Hepatocyte (in vitro differentiated cells): ENCODE results near the gene SLC17A9. TPM values are rescaled to one million over a fixed set of nuclear protein-coding genes. Genes with fewer than 3 reads are reported as not detected.

ENCODE experiments used
- DNase-seq: peaks from one replicate; pipeline ENCODE4 v3.0.0-alpha.2; 2016; ENCODE audit warnings: low spot score
- H2AFZ ChIP-seq: fragments of 200-600 bp; sonication (generic); 2 replicates; pipeline ENCODE4 v1.6.0; 2016; ENCODE audit warnings: antibody characterized with exemption, mild to moderate bottlenecking
- H3K27ac ChIP-seq: fragments of 200-600 bp; sonication (generic); 2 replicates; pipeline ENCODE4 v1.5.1; 2016; ENCODE audit warnings: mild to moderate bottlenecking
- H3K27me3 ChIP-seq: fragments of 200-600 bp; sonication (generic); 2 replicates; pipeline ENCODE4 v1.6.1; 2016
- H3K36me3 ChIP-seq: fragments of 200-600 bp; sonication (generic); replicated peaks from 2 replicates; pipeline ENCODE4 v1.5.1; 2016; ENCODE audit warnings: low read depth; ENCODE audit not compliant: insufficient read depth
- H3K4me1 ChIP-seq: fragments of 200-600 bp; sonication (generic); 2 replicates; pipeline ENCODE4 v1.5.1; 2016; ENCODE audit warnings: mild to moderate bottlenecking, moderate library complexity; ENCODE audit not compliant: insufficient read depth
- H3K4me2 ChIP-seq: fragments of 200-600 bp; sonication (generic); 2 replicates; pipeline ENCODE4 v1.6.0; 2016
- H3K4me3 ChIP-seq: fragments of 200-600 bp; sonication (generic); 2 replicates; pipeline ENCODE4 v1.5.1; 2016; ENCODE audit warnings: mild to moderate bottlenecking
- H3K79me2 ChIP-seq: fragments of 200-600 bp; sonication (generic); 2 replicates; pipeline ENCODE4 v1.6.0; 2017; ENCODE audit warnings: mild to moderate bottlenecking
- H3K9me2 ChIP-seq: fragments of 200-600 bp; sonication (generic); replicated peaks from 2 replicates; pipeline ENCODE4 v1.6.0; 2017; ENCODE audit warnings: mild to moderate bottlenecking; ENCODE audit not compliant: insufficient read depth
- H3K9me3 ChIP-seq: fragments of 200-600 bp; sonication (generic); 2 replicates; pipeline ENCODE4 v1.5.1; 2016; ENCODE audit warnings: low read depth, mild to moderate bottlenecking
- H4K20me1 ChIP-seq: fragments of 200-600 bp; sonication (generic); 2 replicates; pipeline ENCODE4 v1.6.0; 2016; ENCODE audit warnings: mild to moderate bottlenecking; ENCODE audit not compliant: insufficient read depth, poor library complexity, severe bottlenecking
- CTCF ChIP-seq: fragments of 200-600 bp; sonication (generic); IDR thresholded peaks from 2 replicates; pipeline ENCODE4 v1.5.1; 2016; ENCODE audit warnings: antibody characterized with exemption, mild to moderate bottlenecking; ENCODE audit not compliant: poor library complexity
- EZH2 ChIP-seq: fragments of 200-600 bp; sonication (generic); IDR thresholded peaks from 2 replicates; pipeline ENCODE4 v1.6.1; 2016; ENCODE audit warnings: antibody characterized with exemption, mild to moderate bottlenecking, borderline replicate concordance
- EZH2phosphoT487 ChIP-seq: fragments of 200-600 bp; sonication (generic); IDR thresholded peaks from one replicate; pipeline ENCODE4 v1.6.1; 2018; ENCODE audit warnings: antibody characterized with exemption, mild to moderate bottlenecking, low read depth, moderate library complexity; ENCODE audit not compliant: unreplicated experiment, severe bottlenecking
- WGBS: methylation state at CpG from one replicate; pipeline ENCODE4 v1.1.6; 2016; ENCODE audit warnings: low lambda C conversion rate; ENCODE audit errors: missing lambda C conversion rate; 5-methylcytosine and 5-hydroxymethylcytosine counted together
- polyA plus RNA-seq: library from polyadenylated mRNA; unstranded; fragments of >200 nt; fragmentation: Nextera tagmentation; extraction: Ambion mirVana; gene quantifications from 2 replicates; pipeline ENCODE4 v1.2.1, GENCODE V29; 2016
- total RNA-seq: library from RNA; depleted of rRNA; stranded (reverse); fragments of >200 nt; gene quantifications from 2 replicates; pipeline ENCODE4 v1.2.3, GENCODE V29; 2014

Gene SLC17A9
- total and polyA plus RNA-seq, 2 experiments from 2014 or later: 26.9 to 83.9 TPM

GRCh38 chr20:62995898-62996595, 43.5 kb downstream of the SLC17A9 start:
- Histone ChIP-seq H3K4me2 (no peak overlapping the region), H3K4me1 (no peaks in the 10 kb centered on the region), H3K4me3 (no peak overlapping the region), H3K27ac (no peak overlapping the region), H3K36me3 (no peaks in the 10 kb centered on the region), H3K9me2 (no peaks in the 10 kb centered on the region), H4K20me1 (no peaks in the 10 kb centered on the region), H3K9me3 (no peaks in the 10 kb centered on the region), H3K27me3 (peaks cover 30% of the 10 kb centered on the region), H3K79me2 (no peaks in the 10 kb centered on the region), H2AFZ (no peak overlapping the region)
- 83% methylated on average over 25 of the region's 25 CpGs for WGBS
- no peak for DNase-seq
- TF ChIP-seq EZH2: no peak
- no peak for TF ChIP-seq EZH2phosphoT487
- no peak for TF ChIP-seq CTCF

GRCh38 chr20:62996596-62996982, 44.1 kb downstream of the SLC17A9 start:
- DNase-seq: no peak
- TF ChIP-seq EZH2phosphoT487 (no peak), CTCF (no peak), EZH2 (no peak)
- no peak overlapping the region for H3K4me2 ChIP-seq
- H3K9me2 ChIP-seq: no peaks in the 10 kb centered on the region
- no peaks in the 10 kb centered on the region for H3K9me3 ChIP-seq
- H3K27ac ChIP-seq: no peak overlapping the region
- H4K20me1 ChIP-seq: no peaks in the 10 kb centered on the region
- no peak overlapping the region for H2AFZ ChIP-seq
- 93% methylated on average over 14 of the region's 14 CpGs for WGBS
- H3K79me2 ChIP-seq: no peaks in the 10 kb centered on the region
- no peaks in the 10 kb centered on the region for H3K36me3 ChIP-seq
- H3K4me1 ChIP-seq: no peaks in the 10 kb centered on the region
- no peak overlapping the region for H3K4me3 ChIP-seq
- H3K27me3 ChIP-seq: peaks cover 34% of the 10 kb centered on the region

GRCh38 chr20:62997417-62998035, 45.0 kb downstream of the SLC17A9 start:
- no peaks in the 10 kb centered on the region for H3K4me1 ChIP-seq
- no peaks in the 10 kb centered on the region for H3K9me2 ChIP-seq
- 67% methylated on average over 20 of the region's 20 CpGs for WGBS
- no peak overlapping the region for H3K27ac ChIP-seq
- no peak for DNase-seq
- no peak overlapping the region for H3K4me3 ChIP-seq
- no peaks in the 10 kb centered on the region for H3K9me3 ChIP-seq
- peaks cover 42% of the 10 kb centered on the region for H3K27me3 ChIP-seq
- H3K79me2 ChIP-seq: no peaks in the 10 kb centered on the region
- H4K20me1 ChIP-seq: no peaks in the 10 kb centered on the region
- H3K4me2 ChIP-seq: no peak overlapping the region
- no peak overlapping the region for H2AFZ ChIP-seq
- H3K36me3 ChIP-seq: no peaks in the 10 kb centered on the region
- TF ChIP-seq EZH2 (no peak), CTCF (no peak), EZH2phosphoT487 (no peak)
